Measurements from ENCODE around the gene MPRIP.

GRCh38 chr17:17220529-17220928 is 178.3 kb downstream of the MPRIP start:
- TF ChIP-seq CTCF (IDR thresholded peaks at IDR 0.05; ENCODE audit: borderline replicate concordance, extremely low read depth, low read length, poor library complexity, severe bottlenecking), result no peak
- TF ChIP-seq EZH2 (IDR thresholded peaks at IDR 0.05; ENCODE audit: borderline replicate concordance, low read depth, low read length, severe bottlenecking), result no peak

All from DND-41 (cell line).